ENCODE measurements around the gene CD72. TPM values are rescaled to one million over a fixed set of nuclear protein-coding genes. Genes with fewer than 3 reads are reported as not detected.
A peak's percentile ranks its signal among the peaks of the same experiment; 100 is the strongest.

Gene CD72
- total RNA-seq, 2 experiments from 2014 or later: 67.6 to 91.4 TPM

DNA sequence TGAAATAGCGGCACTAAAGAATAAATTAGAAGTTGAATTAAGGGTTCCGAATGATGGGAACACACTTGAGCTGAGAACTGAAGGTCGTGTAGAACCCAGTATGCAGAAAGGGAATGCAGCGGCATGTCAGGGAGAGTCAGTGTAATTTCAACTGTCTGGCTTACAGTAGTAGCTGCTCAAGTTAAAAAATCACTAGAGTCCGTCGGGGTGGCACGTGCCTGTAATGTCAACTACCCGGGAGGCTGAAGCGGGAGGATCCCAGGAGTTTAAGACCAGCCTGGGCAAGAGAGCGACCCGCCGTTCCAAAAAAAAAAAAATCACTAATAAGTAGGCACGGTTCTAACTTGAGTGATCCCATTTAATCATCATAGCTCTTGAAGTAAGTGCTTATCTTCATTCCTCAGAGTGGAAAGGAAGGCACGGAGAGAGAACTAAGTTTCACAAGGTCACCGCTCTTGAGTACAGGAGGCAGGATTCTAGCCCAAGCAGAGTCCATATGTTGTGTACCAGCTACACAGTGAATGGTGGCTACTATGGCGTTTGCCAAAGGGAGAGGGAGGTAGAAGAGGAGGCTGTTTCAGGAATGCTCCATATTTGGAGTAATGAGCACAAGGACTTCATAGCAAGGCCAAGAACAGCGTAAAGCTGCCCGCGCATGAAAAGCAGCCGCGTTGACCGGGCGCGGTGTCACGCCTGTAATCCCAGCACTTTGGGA, 38.8 kb upstream of the CD72 start:
- Histone ChIP-seq H3K9me2 (ENCODE audit: insufficient read depth, low read length) (no peaks in the 10 kb centered on the region), H2AFZ (ENCODE audit: low read length) (peak overlapping the region; percentile 62; the same call in 1 of the 2 replicates), H3K27ac (ENCODE audit: low read depth, low read length, poor library complexity, severe bottlenecking) (peak overlapping the region; percentile 84), H3K4me2 (ENCODE audit: low read length) (peak overlapping the region; percentile 96), H4K20me1 (ENCODE audit: insufficient read depth, low read length) (0 out of 2 replicates have a peak, but pooled peaks cover 5% of the 10 kb centered on the region), H3K36me3 (ENCODE audit: insufficient read depth, low read length) (peaks cover 21% of the 10 kb centered on the region), H3K4me3 (ENCODE audit: low read depth, low read length, poor library complexity, severe bottlenecking) (peak overlapping the region; percentile 81), H3K9me3 (ENCODE audit: low read length) (no peaks in the 10 kb centered on the region), H3K4me1 (ENCODE audit: insufficient read depth, low read length, poor library complexity, severe bottlenecking) (peaks cover 64% of the 10 kb centered on the region), H3K79me2 (ENCODE audit: insufficient read depth, low read depth, low read length) (peaks cover 14% of the 10 kb centered on the region; the same call in 1 of the 2 replicates)
- intact Hi-C loops (cut with micrococcal nuclease; ENCODE audit: unreplicated experiment): loop anchor here (2.0 to 5.0 kb wide), 2 partner anchors 158 to 170 kb away; partner anchors contain the start of genes FAM221B, HINT2 and TMEM8B
- POLR2A ChIA-PET: interaction anchor here (1.1 to 3.9 kb wide), 6 partner anchors 9 to 91 kb away, joined by 3 to 47 read pairs (median 5); no protein-coding TSS in a partner anchor
- no peak for TF ChIP-seq EZH2phosphoT487 (IDR thresholded peaks at IDR 0.05; ENCODE audit: borderline replicate concordance, low read depth, low read length)
- TF ChIP-seq, protein P1, sequence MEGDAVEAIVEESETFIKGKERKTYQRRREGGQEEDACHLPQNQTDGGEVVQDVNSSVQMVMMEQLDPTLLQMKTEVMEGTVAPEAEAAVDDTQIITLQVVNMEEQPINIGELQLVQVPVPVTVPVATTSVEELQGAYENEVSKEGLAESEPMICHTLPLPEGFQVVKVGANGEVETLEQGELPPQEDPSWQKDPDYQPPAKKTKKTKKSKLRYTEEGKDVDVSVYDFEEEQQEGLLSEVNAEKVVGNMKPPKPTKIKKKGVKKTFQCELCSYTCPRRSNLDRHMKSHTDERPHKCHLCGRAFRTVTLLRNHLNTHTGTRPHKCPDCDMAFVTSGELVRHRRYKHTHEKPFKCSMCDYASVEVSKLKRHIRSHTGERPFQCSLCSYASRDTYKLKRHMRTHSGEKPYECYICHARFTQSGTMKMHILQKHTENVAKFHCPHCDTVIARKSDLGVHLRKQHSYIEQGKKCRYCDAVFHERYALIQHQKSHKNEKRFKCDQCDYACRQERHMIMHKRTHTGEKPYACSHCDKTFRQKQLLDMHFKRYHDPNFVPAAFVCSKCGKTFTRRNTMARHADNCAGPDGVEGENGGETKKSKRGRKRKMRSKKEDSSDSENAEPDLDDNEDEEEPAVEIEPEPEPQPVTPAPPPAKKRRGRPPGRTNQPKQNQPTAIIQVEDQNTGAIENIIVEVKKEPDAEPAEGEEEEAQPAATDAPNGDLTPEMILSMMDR (conservative IDR thresholded peaks at IDR 0.05; ENCODE audit: low read length): no peak
- BruUV-seq (replicated peaks): no TSS peak
- DNase-seq (ENCODE audit: low spot score): no peak
- CTCF ChIA-PET (ENCODE audit: unreplicated experiment): interaction anchor here (0.9 to 2.0 kb wide), 4 partner anchors 10 to 57 kb away, joined by 3 to 15 read pairs (median 4); no protein-coding TSS in a partner anchor

DNA sequence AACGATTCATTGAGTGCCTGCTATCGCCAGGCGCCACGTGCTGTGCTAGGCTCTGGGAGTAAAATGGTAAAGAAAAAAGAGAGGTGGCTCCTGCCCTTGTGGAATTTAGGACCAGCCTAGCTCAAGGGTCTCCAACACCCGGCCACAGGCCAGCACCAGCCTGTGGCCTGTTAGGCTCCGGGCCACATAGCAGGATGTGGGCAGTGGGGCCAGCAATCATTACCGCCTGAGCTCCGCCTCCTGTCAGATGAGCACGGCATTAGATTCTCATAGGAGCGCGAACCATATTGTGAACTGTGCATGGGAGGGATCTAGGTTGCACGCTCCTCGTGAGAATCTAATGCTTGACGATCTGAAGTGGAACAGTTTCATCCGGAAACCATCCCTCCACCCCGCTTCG, 38.1 kb upstream of the CD72 start:
- no peak for DNase-seq (ENCODE audit: low spot score)
- 0 out of 2 replicates have a peak, but pooled peaks cover 5% of the 10 kb centered on the region for H4K20me1 ChIP-seq (ENCODE audit: insufficient read depth, low read length)
- POLR2A ChIA-PET: interaction anchor here (0.9 to 3.9 kb wide), 7 partner anchors 9 to 92 kb away, joined by 3 to 47 read pairs (median 5); no protein-coding TSS in a partner anchor
- H3K4me3 ChIP-seq (ENCODE audit: low read depth, low read length, poor library complexity, severe bottlenecking): no peak overlapping the region
- no peaks in the 10 kb centered on the region for H3K9me2 ChIP-seq (ENCODE audit: insufficient read depth, low read length)
- peaks cover 15% of the 10 kb centered on the region for H3K36me3 ChIP-seq (ENCODE audit: insufficient read depth, low read length)
- CTCF ChIA-PET (ENCODE audit: unreplicated experiment): interaction anchor here (1.9 to 2.0 kb wide), 2 partner anchors 9 to 53 kb away, joined by 4 to 15 read pairs; no protein-coding TSS in a partner anchor
- H3K4me2 ChIP-seq (ENCODE audit: low read length): no peak overlapping the region
- intact Hi-C loops (cut with micrococcal nuclease; ENCODE audit: unreplicated experiment): loop anchor here (2.0 to 5.0 kb wide), 2 partner anchors 158 to 171 kb away; partner anchors contain the start of genes FAM221B, HINT2 and TMEM8B
- peaks cover 18% of the 10 kb centered on the region; the same call in 1 of the 2 replicates for H3K79me2 ChIP-seq (ENCODE audit: insufficient read depth, low read depth, low read length)
- TF ChIP-seq EZH2phosphoT487 (IDR thresholded peaks at IDR 0.05; ENCODE audit: borderline replicate concordance, low read depth, low read length): no peak
- TF ChIP-seq, protein P1 (conservative IDR thresholded peaks at IDR 0.05; ENCODE audit: low read length): no peak
- H3K4me1 ChIP-seq (ENCODE audit: insufficient read depth, low read length, poor library complexity, severe bottlenecking): peaks cover 64% of the 10 kb centered on the region
- BruUV-seq (replicated peaks): no TSS peak
- no peak overlapping the region for H2AFZ ChIP-seq (ENCODE audit: low read length)
- no peak overlapping the region for H3K27ac ChIP-seq (ENCODE audit: low read depth, low read length, poor library complexity, severe bottlenecking)
- no peaks in the 10 kb centered on the region for H3K9me3 ChIP-seq (ENCODE audit: low read length)
